GM23338 (cell line): ENCODE results near the gene NTMT1. TPM values are rescaled to one million over a fixed set of nuclear protein-coding genes. Genes with fewer than 3 reads are reported as not detected.

Experiments used
- ATAC-seq: fragments of 200-7000 bp; cut with Tn5 transposase; 3 replicates; pipeline ENCODE4 v1.9.1; 2020
- DNase-seq: peaks from one replicate; pipeline ENCODE4 v3.0.0-alpha.2; 2015; ENCODE audit warnings: low spot score
- H2AFZ ChIP-seq: fragments of 200-600 bp; sonication (generic); 2 replicates; pipeline ENCODE4 v1.8.0; 2016; ENCODE audit warnings: antibody characterized with exemption, mild to moderate bottlenecking, moderate library complexity
- H3F3A ChIP-seq: fragments of 200-600 bp; sonication (generic); replicated peaks from 2 replicates; pipeline ENCODE4 v1.8.0; 2017; ENCODE audit warnings: antibody characterized with exemption, mixed run types, low read depth
- H3K27ac ChIP-seq: fragments of 200-600 bp; sonication (generic); 2 replicates; pipeline ENCODE4 v1.6.1; 2016; ENCODE audit warnings: low read depth
- H3K27me3 ChIP-seq: fragments of 200-600 bp; sonication (generic); 2 replicates; pipeline ENCODE4 v1.8.0; 2016; ENCODE audit warnings: mild to moderate bottlenecking, mixed run types, moderate library complexity; ENCODE audit not compliant: insufficient read depth
- H3K36me3 ChIP-seq: fragments of 200-600 bp; sonication (generic); 2 replicates; pipeline ENCODE4 v1.8.0; 2016; ENCODE audit warnings: mild to moderate bottlenecking; ENCODE audit not compliant: insufficient read depth
- H3K4me1 ChIP-seq: fragments of 200-600 bp; sonication (generic); 2 replicates; pipeline ENCODE4 v1.8.0; 2016; ENCODE audit warnings: mild to moderate bottlenecking, moderate library complexity; ENCODE audit not compliant: insufficient read depth
- H3K4me2 ChIP-seq: fragments of 200-600 bp; sonication (generic); 2 replicates; pipeline ENCODE4 v1.7.1; 2017; ENCODE audit warnings: mixed run types
- H3K4me3 ChIP-seq: fragments of 200-600 bp; sonication (generic); 2 replicates; pipeline ENCODE4 v1.6.1; 2016; ENCODE audit warnings: mixed run types
- H3K79me2 ChIP-seq: fragments of 200-600 bp; sonication (generic); replicated peaks from 2 replicates; pipeline ENCODE4 v1.8.0; 2017; ENCODE audit warnings: mild to moderate bottlenecking; ENCODE audit not compliant: insufficient read depth
- H3K9me2 ChIP-seq: fragments of 200-600 bp; sonication (generic); 2 replicates; pipeline ENCODE4 v1.8.0; 2017; ENCODE audit not compliant: insufficient read depth
- H4K20me1 ChIP-seq: fragments of 200-600 bp; sonication (generic); replicated peaks from 2 replicates; pipeline ENCODE4 v1.8.0; 2017; ENCODE audit warnings: mild to moderate bottlenecking; ENCODE audit not compliant: insufficient read depth
- H3K27ac Mint-ChIP-seq: 2 replicates; pipeline ENCODE4 v1.8.0; 2020; ENCODE audit warnings: inconsistent platforms, mild to moderate bottlenecking, moderate library complexity, mixed read lengths
- H3K27me3 Mint-ChIP-seq: 3 replicates; pipeline ENCODE4 v1.8.0; 2022; ENCODE audit warnings: low read depth, mild to moderate bottlenecking, moderate library complexity, mixed read lengths, inconsistent platforms; ENCODE audit not compliant: insufficient read depth, poor library complexity
- H3K36me3 Mint-ChIP-seq: 3 replicates; pipeline ENCODE4 v1.8.0; 2021; ENCODE audit warnings: low read depth, mild to moderate bottlenecking, inconsistent platforms, moderate library complexity, mixed read lengths
- H3K4me1 Mint-ChIP-seq: 3 replicates; pipeline ENCODE4 v1.8.0; 2020; ENCODE audit warnings: mild to moderate bottlenecking, inconsistent platforms, mixed read lengths
- H3K4me3 Mint-ChIP-seq: 3 replicates; pipeline ENCODE4 v1.8.0; 2021; ENCODE audit warnings: moderate library complexity, mild to moderate bottlenecking, inconsistent platforms, mixed read lengths
- H3K9me3 Mint-ChIP-seq: 3 replicates; pipeline ENCODE4 v1.8.0; 2020; ENCODE audit warnings: moderate library complexity, mild to moderate bottlenecking, inconsistent platforms, mixed read lengths
- CREB1 ChIP-seq: fragments of 250-450 bp; sonication (Bioruptor Pico); IDR thresholded peaks from 2 replicates; pipeline ENCODE4 v1.5.0; 2020; ENCODE audit warnings: low read depth, mild to moderate bottlenecking, moderate library complexity
- CTCF ChIP-seq, 2 experiments: fragments of 200-600 bp in 1 of 2; sonication (generic) in 1 of 2; conservative IDR thresholded peaks; 2 replicates each; pipeline versions ENCODE4 v1.5.1 to v1.6.1; 2016 to 2017; ENCODE audit warnings: antibody characterized with exemption in 2 of 2, low read depth in 2 of 2, mild to moderate bottlenecking in 2 of 2, moderate library complexity in 1 of 2
- EZH2 ChIP-seq: fragments of 200-600 bp; sonication (generic); IDR thresholded peaks from one replicate; pipeline ENCODE4 v1.8.0; 2017; ENCODE audit warnings: antibody characterized with exemption, mild to moderate bottlenecking, low read depth; ENCODE audit not compliant: unreplicated experiment
- EZH2phosphoT487 ChIP-seq: fragments of 200-600 bp; sonication (generic); IDR thresholded peaks from one replicate; pipeline ENCODE4 v1.8.1; 2018; ENCODE audit warnings: antibody characterized with exemption; ENCODE audit not compliant: unreplicated experiment
- NANOG ChIP-seq: IDR thresholded peaks from 2 replicates; pipeline ENCODE4 v1.6.1; 2016; ENCODE audit warnings: antibody characterized with exemption, borderline replicate concordance
- POLR2AphosphoS5 ChIP-seq: IDR thresholded peaks from 2 replicates; pipeline ENCODE4 v1.6.1; 2016; ENCODE audit warnings: antibody characterized with exemption, low read depth
- REST ChIP-seq: IDR thresholded peaks from one replicate; pipeline ENCODE4 v1.6.1; 2018; ENCODE audit warnings: antibody characterized with exemption; ENCODE audit not compliant: unreplicated experiment
- ZNF114 ChIP-seq: fragments of 250-450 bp; sonication (Bioruptor Pico); IDR thresholded peaks from 2 replicates; pipeline ENCODE4 v1.5.0; 2020; ENCODE audit warnings: mild to moderate bottlenecking, moderate library complexity
- ZNF331 ChIP-seq: fragments of 250-450 bp; sonication (Bioruptor Pico); IDR thresholded peaks from 2 replicates; pipeline ENCODE4 v1.5.0; 2020; ENCODE audit warnings: low read depth, mild to moderate bottlenecking, moderate library complexity
- polyA plus RNA-seq: library from polyadenylated mRNA; unstranded; fragments of >200 nt; fragmentation: Nextera tagmentation; extraction: Ambion mirVana; gene quantifications from 2 replicates; pipeline ENCODE4 v1.2.1, GENCODE V29; 2016
- total RNA-seq: library from RNA; depleted of rRNA; stranded (reverse); fragments of >200 nt; shearing (Covaris generic); gene quantifications from 2 replicates; pipeline ENCODE4 v1.2.3, GENCODE V29; 2014

NTMT1 gene
- total and polyA plus RNA-seq, 2 experiments from 2014 or later, result 59.4 to 108 TPM

- Histone ChIP-seq H3K36me3 (no peaks in the 10 kb centered on the region), H3K4me1 (no peaks in the 10 kb centered on the region; the same call in 1 of the 2 replicates), H2AFZ (no peak overlapping the region), H3K27ac (no peak overlapping the region), H3F3A (no peaks in the 10 kb centered on the region), H3K27me3 (no peaks in the 10 kb centered on the region), H4K20me1 (no peaks in the 10 kb centered on the region), H3K79me2 (no peaks in the 10 kb centered on the region), H3K9me2 (no peaks in the 10 kb centered on the region), H3K4me3 (no peak overlapping the region), H3K4me2 (no peak overlapping the region)
- peaks cover 8% of the 10 kb centered on the region for H3K4me1 Mint-ChIP-seq
- peaks cover 10% of the 10 kb centered on the region for H3K27me3 Mint-ChIP-seq
- H3K9me3 Mint-ChIP-seq, result no peaks in the 10 kb centered on the region
- ATAC-seq, result peak; percentile 62
- H3K4me3 Mint-ChIP-seq, result no peak overlapping the region
- H3K27ac Mint-ChIP-seq, result no peak overlapping the region
- H3K36me3 Mint-ChIP-seq, result no peaks in the 10 kb centered on the region
- DNase-seq, result no peak
- TF ChIP-seq CTCF (conservative IDR thresholded peaks at IDR 0.05; ENCODE audit: low read depth in 2 of 2) (no peak), CREB1 (no peak), EZH2 (no peak), ZNF114 (CRISPR knock-in tag) (no peak), ZNF331 (CRISPR knock-in tag) (no peak), EZH2phosphoT487 (no peak), REST (no peak), POLR2AphosphoS5 (no peak), NANOG (no peak)
These were observed 51.5 kb downstream of the NTMT1 start for GRCh38 chr9:129677456-129677855.

GRCh38 chr9:129678844-129679243 is 52.9 kb downstream of the NTMT1 start:
- H3K4me1 Mint-ChIP-seq, result peaks cover 8% of the 10 kb centered on the region

More at GRCh38 chr9:129678844-129679243, 52.9 kb downstream of the NTMT1 start:
- Mint-ChIP-seq H3K9me3 (no peaks in the 10 kb centered on the region), H3K36me3 (no peaks in the 10 kb centered on the region), H3K27ac (no peak overlapping the region), H3K4me3 (no peak overlapping the region), H3K27me3 (peaks cover 7% of the 10 kb centered on the region)
- Histone ChIP-seq H3K36me3 (no peaks in the 10 kb centered on the region), H3F3A (no peaks in the 10 kb centered on the region), H3K79me2 (no peaks in the 10 kb centered on the region), H3K9me2 (no peaks in the 10 kb centered on the region), H3K4me1 (no peaks in the 10 kb centered on the region; the same call in 1 of the 2 replicates), H2AFZ (no peak overlapping the region), H3K4me3 (no peak overlapping the region), H3K27ac (no peak overlapping the region), H4K20me1 (no peaks in the 10 kb centered on the region), H3K27me3 (no peaks in the 10 kb centered on the region), H3K4me2 (no peak overlapping the region)
- TF ChIP-seq ZNF331 (CRISPR knock-in tag), result no peak
- no peak for DNase-seq
- no peak for ATAC-seq
